Endothelial cell (in vitro differentiated cells): ENCODE data around the gene LAPTM5. TPM values are rescaled to one million over a fixed set of nuclear protein-coding genes. Genes with fewer than 3 reads are reported as not detected.

Source experiments
- DNase-seq: peaks from one replicate; pipeline ENCODE4 v3.0.0; 2021; ENCODE audit warnings: low spot score
- H3K27ac Mint-ChIP-seq: one replicate; pipeline ENCODE4 v1.8.0; 2021; ENCODE audit warnings: mixed read lengths, inconsistent platforms; ENCODE audit not compliant: unreplicated experiment
- H3K27me3 Mint-ChIP-seq: one replicate; pipeline ENCODE4 v1.8.0; 2021; ENCODE audit warnings: mild to moderate bottlenecking, moderate library complexity, mixed read lengths, inconsistent platforms; ENCODE audit not compliant: unreplicated experiment
- H3K36me3 Mint-ChIP-seq: one replicate; pipeline ENCODE4 v1.8.0; 2021; ENCODE audit warnings: mild to moderate bottlenecking, low read depth, mixed read lengths, inconsistent platforms; ENCODE audit not compliant: unreplicated experiment
- H3K4me1 Mint-ChIP-seq: one replicate; pipeline ENCODE4 v1.8.0; 2021; ENCODE audit warnings: mild to moderate bottlenecking, mixed read lengths, inconsistent platforms; ENCODE audit not compliant: unreplicated experiment
- H3K4me3 Mint-ChIP-seq: one replicate; pipeline ENCODE4 v1.8.0; 2021; ENCODE audit warnings: mild to moderate bottlenecking, mixed read lengths, inconsistent platforms; ENCODE audit not compliant: unreplicated experiment
- H3K9me3 Mint-ChIP-seq: one replicate; pipeline ENCODE4 v1.8.0; 2021; ENCODE audit warnings: mixed read lengths, inconsistent platforms; ENCODE audit not compliant: unreplicated experiment
- total RNA-seq: library from RNA; stranded (reverse); fragmentation: NEBNext Ultra II Directional; extraction: Animal tissue kit (Norgen Biotek cat#: 25700); gene quantifications from one replicate; pipeline ENCODE4 v1.2.1, GENCODE V29; 2021; ENCODE audit not compliant: unreplicated experiment
- TF ChIP-seq, protein P1 (sequence below): fragments of 200-600 bp; sonication (generic); IDR thresholded peaks from one replicate; pipeline ENCODE4 v1.5.0; 2021; ENCODE audit warnings: antibody characterized with exemption; ENCODE audit not compliant: unreplicated experiment

LAPTM5 gene
- total RNA-seq, 1 donor from 2014 or later = 80.5 TPM

DNA sequence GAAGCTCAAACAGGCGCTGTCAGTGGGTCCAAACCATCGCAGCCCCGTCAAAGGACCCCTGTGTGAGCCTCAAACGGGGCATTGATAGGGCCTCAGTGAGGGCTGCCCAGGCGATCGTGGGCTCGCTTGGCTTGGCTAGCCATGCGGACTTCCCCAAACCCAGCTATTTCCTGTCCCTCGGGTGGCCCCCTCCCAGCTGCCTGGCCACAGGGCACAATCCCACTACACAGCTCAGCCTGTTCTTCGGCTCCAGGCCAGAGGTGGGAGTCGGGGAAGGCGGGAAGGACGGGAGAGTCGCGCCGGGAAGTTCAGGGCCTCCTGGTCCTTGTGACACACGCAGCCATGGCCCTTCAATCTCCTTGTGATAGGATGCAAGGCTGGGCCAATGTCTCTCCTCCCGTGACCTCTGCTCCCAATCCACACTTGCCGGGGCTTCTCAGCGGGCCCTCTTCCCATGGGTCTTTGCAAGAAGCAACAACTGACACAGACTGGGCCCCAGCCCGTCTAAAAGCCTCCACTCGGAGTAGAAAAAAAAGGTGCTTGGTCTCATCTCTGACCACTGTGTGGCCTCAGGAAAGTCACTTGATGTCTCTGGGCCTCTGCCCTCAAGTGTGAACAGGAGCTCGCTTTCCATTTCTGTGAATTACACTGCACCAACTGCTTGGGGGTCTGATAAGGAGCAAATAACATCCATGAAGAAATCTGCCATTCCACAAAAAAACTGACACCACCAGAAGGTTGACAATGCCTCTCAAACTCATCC, 27.0 kb downstream of the LAPTM5 start:
- no peak for DNase-seq
- Mint-ChIP-seq H3K27me3 (peaks cover 2% of the 10 kb centered on the region), H3K9me3 (no peaks in the 10 kb centered on the region), H3K36me3 (peaks cover 14% of the 10 kb centered on the region), H3K4me1 (peaks cover 17% of the 10 kb centered on the region), H3K4me3 (no peak overlapping the region), H3K27ac (peak overlapping the region; percentile 28)
- TF ChIP-seq, protein P1, sequence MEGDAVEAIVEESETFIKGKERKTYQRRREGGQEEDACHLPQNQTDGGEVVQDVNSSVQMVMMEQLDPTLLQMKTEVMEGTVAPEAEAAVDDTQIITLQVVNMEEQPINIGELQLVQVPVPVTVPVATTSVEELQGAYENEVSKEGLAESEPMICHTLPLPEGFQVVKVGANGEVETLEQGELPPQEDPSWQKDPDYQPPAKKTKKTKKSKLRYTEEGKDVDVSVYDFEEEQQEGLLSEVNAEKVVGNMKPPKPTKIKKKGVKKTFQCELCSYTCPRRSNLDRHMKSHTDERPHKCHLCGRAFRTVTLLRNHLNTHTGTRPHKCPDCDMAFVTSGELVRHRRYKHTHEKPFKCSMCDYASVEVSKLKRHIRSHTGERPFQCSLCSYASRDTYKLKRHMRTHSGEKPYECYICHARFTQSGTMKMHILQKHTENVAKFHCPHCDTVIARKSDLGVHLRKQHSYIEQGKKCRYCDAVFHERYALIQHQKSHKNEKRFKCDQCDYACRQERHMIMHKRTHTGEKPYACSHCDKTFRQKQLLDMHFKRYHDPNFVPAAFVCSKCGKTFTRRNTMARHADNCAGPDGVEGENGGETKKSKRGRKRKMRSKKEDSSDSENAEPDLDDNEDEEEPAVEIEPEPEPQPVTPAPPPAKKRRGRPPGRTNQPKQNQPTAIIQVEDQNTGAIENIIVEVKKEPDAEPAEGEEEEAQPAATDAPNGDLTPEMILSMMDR = no peak

DNA sequence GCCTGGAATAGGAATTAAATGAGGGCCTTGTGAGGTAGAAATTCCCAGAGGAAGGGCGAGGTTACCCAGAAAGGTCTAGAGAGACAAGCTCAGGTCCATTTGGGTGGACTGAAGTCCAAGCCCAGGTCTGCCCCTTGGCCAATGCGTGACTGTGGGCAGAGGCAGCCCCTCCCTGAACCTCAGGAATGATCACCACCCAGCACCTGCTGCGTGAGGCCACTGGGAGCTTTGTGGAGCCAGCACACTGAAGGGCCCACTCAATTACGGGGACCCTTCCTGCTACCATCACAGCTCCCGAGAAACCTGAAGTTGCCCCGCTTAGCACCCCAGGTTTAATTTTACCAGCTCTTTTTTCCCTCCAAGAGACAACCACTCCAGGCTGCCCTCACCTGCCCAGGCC, 27.7 kb downstream of the LAPTM5 start:
- H3K27ac Mint-ChIP-seq = no peak overlapping the region
- peaks cover 3% of the 10 kb centered on the region for H3K27me3 Mint-ChIP-seq
- H3K9me3 Mint-ChIP-seq = no peaks in the 10 kb centered on the region
- H3K36me3 Mint-ChIP-seq = peaks cover 9% of the 10 kb centered on the region
- H3K4me1 Mint-ChIP-seq = peaks cover 17% of the 10 kb centered on the region
- no peak overlapping the region for H3K4me3 Mint-ChIP-seq
- TF ChIP-seq, protein P1 = no peak
- DNase-seq = no peak

DNA sequence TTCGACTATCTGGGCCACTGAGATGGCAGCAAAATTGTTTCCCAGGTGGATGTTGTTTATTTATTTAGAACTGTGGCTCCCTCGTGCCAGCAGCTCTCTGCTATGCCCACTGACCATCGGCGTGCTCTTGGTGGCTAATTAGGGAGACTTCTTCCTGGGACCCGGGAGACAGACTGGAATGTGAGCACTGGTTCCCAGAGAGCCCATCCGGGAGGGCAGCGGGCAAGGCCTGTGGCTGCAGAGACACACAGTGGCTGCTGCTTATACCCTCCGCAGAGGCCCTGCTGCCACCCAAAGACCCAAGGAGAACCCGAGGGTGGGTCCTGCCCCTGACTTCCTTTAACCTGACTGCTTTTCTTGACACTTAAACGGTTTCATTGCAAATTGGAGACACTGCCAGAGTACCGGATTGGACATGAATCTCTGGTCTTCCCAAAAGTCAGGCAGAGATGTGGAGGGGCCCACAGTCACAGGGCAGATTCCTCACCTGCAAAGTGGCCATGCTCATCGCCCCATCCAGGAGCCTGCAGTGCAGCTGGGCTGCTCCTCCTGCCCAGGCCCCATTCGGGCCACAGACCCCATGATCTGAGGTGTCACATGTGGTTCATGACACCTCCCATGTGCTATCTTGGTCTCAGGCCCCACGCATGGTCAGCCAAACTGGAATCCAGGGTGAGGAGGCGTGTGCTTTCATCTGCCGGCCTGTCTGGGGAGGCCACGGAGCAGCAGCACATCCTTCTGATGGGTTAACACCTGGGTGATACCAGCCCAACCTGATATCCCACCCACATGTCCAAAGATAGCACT, 28.5 kb downstream of the LAPTM5 start:
- Mint-ChIP-seq H3K9me3 (no peaks in the 10 kb centered on the region), H3K4me3 (no peak overlapping the region), H3K36me3 (peaks cover 4% of the 10 kb centered on the region), H3K27me3 (peaks cover 4% of the 10 kb centered on the region), H3K27ac (no peak overlapping the region), H3K4me1 (peaks cover 17% of the 10 kb centered on the region)
- TF ChIP-seq, protein P1 = no peak
- DNase-seq = no peak

DNA sequence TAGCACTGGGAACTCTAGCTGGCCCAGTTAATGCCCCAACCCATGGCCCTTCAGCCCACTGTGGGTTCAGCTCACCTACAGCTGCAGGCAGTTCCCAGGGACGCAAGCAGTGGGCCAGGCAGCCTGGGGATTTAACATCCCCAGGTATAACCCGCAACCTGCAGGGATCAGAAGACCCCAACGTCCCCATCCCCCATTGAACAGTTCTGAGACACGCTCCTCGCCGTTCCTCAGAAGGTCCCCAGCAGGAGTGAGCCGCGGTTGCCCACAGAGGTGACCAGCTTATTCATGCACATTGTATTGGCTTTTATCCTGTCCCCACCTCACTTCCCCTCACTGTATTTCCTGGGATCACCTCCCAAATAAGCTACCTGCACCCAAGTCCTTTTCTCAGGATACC, 29.2 kb downstream of the LAPTM5 start:
- H3K4me1 Mint-ChIP-seq = peaks cover 17% of the 10 kb centered on the region
- TF ChIP-seq, protein P1 = no peak
- peaks cover 4% of the 10 kb centered on the region for H3K27me3 Mint-ChIP-seq
- no peak overlapping the region for H3K4me3 Mint-ChIP-seq
- DNase-seq = no peak
- H3K27ac Mint-ChIP-seq = no peak overlapping the region
- no peaks in the 10 kb centered on the region for H3K9me3 Mint-ChIP-seq
- peaks cover 2% of the 10 kb centered on the region for H3K36me3 Mint-ChIP-seq

DNA sequence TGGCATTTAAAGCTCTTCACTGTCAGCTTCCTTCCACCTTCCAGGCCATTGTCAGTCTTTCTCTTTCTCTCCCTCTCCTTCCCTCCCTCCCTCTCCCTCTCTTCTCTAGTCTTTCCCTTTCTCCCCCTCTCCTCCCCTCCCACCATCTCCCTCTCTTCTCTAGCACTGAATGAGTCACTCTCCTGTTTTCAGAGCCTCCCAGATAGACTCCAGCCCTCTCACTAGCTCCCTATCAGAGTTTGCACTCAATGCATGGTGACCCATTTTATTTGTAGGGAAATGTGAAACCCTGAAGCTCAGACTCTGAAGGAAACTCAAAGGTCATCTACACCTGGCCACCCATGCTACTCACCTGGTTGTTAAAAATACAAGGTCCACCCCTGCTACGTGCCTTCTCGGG, 29.8 kb downstream of the LAPTM5 start:
- no peak overlapping the region for H3K27ac Mint-ChIP-seq
- no peaks in the 10 kb centered on the region for H3K9me3 Mint-ChIP-seq
- TF ChIP-seq, protein P1 = no peak
- no peaks in the 10 kb centered on the region for H3K36me3 Mint-ChIP-seq
- peaks cover 17% of the 10 kb centered on the region for H3K4me1 Mint-ChIP-seq
- H3K4me3 Mint-ChIP-seq = no peak overlapping the region
- DNase-seq = no peak
- peaks cover 4% of the 10 kb centered on the region for H3K27me3 Mint-ChIP-seq
